Activated CD8-positive, alpha-beta memory T cell treated with anti-CD3 and anti-CD28 coated beads, Interleukin-2, amount 50 U/mL, for 1 hour (primary cell): ENCODE measurements around the gene TRERF1.

Source experiments
- DNase-seq: peaks from one replicate; pipeline ENCODE4 v3.0.0-alpha.2; 2020; ENCODE audit errors: extremely low read depth

TRERF1 gene

GRCh38 chr6:42306439-42307140 lies 145.1 kb downstream of the TRERF1 start:
- no peak for DNase-seq

GRCh38 chr6:42304053-42304712 lies 147.5 kb downstream of the TRERF1 start:
- no peak for DNase-seq

- no peak for DNase-seq
Measured at GRCh38 chr6:42302411-42302810, 149.3 kb downstream of the TRERF1 start.

GRCh38 chr6:42301986-42302385 lies 149.7 kb downstream of the TRERF1 start:
- DNase-seq, result no peak

GRCh38 chr6:42300701-42301100 lies 151.0 kb downstream of the TRERF1 start:
- DNase-seq, result no peak

- DNase-seq, result no peak
Measured at GRCh38 chr6:42300185-42300584, 151.5 kb downstream of the TRERF1 start.

GRCh38 chr6:42297661-42298060 lies 154.1 kb downstream of the TRERF1 start:
- DNase-seq, result no peak

DNA sequence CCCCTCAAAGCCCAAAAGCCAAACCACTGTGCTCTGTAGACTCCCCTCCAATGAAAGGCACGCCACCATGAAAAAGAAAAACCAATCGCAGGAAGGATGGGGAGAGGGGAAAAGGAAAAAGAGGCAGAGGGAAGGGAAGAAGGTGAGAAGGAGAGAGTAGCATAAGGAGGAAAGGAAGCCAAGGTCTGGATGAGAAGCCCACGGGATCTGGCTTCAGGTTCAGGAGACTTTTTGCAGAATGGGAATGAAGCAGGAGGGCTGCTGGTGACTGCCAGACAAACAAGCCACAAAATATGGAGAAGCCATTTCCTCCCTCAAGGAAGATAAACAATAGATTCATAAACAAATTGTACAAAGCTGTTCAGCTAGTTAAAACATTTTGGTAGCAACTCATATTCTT lies 155.1 kb downstream of the TRERF1 start:
- no peak for DNase-seq

DNA sequence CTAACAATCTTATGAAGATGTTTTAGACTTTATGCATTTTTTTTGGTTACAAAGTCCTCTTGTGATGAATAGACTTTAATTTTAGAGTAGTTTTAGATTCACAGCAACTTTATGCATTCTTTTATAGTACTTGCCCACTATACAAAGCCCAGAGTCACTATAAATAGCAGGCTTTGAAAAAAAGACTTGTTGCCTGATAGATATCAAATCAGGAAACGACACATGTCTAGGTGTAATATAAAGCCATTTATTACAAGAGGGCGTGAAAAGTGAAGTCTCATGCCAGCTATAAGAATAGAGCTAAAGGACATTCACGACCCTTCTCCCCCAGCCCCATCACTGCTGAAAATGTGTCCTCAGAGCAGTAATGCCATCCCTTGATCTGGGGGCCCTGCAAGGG lies 156.0 kb downstream of the TRERF1 start:
- no peak for DNase-seq

DNA sequence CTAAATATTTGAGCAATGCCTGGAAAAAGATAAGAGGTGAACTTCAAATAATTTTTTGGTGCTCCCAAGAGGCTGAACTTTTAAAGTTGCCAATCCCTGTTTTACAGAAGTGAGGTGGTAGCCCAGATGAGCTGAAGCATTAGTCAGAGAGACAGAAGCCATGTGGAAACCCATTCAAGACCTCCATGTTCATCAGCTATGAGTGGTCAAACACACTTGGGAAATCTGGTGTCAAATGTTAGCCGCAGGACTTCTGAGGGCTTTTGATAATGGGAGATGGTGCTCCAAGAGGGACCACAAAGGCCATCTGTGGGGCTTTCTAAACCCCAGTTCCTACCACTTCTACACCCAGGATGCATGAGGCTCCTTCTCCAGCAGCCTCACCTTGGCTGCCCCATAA lies 156.5 kb downstream of the TRERF1 start:
- DNase-seq, result no peak

- DNase-seq, result no peak
Measured at GRCh38 chr6:42294759-42295158, 157.0 kb downstream of the TRERF1 start.

DNA sequence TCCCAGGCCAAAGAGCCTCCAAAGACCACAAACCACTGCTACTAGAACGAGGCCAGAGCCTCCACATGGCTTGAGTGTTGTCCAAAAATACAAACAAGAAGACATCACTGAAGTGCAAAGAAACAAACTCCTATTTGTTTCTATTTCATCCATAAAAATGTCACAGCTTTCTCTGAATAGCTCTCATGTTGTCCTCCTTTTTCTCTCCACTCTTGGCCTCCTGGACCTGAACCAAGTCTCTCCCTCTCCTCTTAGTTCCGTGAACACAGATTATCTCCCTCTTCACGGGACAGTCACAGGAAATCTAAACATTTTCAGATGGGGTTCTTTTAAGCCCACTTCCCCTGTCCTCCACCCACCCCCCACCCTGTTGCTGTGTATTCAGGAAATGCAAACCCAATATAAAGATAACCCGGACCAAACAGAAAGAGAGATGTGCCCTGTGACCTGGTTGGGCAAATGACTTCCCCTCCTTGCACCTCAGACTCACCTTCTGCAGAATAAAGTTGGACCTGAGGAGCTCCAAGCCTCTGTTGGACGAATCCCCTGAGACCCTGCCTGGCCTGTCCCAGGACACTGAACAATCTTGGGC lies 158.2 kb downstream of the TRERF1 start:
- DNase-seq, result no peak

DNA sequence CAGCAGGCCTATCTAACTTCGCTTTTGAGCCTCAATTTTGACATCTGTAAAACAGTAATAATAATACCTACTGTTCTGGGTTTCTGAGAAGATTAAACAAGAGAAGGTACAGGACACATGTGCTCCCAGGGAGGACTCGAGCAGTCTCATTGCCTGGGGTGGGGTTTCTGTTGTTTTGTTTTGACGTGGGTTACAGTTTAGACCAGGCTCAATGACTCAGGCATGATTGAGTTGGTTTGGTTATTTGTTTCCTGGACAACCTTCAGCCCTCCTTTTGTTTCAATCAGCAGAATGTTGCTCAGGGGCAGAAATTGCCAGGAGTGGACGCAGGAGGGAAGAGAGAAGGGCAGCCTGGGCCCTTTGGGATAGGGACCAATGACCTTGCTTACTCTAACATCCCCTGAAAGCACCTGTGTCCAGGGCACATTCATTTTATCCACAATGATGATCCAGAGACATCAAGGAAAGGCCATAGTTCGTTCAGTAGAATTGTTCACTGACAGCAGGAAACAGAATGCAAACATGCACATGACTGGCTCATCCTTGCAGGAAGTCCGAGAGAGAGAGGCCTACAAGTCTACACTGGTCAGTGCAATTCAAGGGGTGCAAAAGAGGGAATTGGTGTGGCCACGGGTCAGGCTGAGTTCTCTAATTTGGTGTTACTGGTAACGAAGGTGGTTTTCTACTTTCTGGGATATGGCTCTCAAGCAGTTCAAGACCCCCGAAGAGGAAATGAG lies 159.6 kb downstream of the TRERF1 start:
- DNase-seq, result no peak

- no peak for DNase-seq
Measured at GRCh38 chr6:42287756-42288155, 164.0 kb downstream of the TRERF1 start.

DNA sequence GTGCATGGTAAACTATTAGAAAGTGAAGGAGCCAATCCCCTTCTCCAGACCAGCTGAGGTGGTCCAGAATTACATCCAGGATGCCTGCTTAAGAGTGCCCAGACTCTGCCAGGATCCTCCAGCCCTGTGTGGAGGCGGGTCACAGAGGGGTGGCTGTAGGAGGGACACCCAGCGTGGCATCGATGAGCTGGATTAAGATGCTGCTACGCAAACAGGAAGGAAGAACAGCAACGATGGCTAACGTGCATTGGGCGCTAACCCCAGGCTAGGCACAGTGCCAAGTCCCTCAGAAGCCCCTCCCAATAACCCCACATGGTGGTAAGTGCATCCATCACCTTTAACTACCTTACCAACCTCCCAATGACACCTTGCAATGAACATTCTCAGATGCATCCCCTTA lies 170.2 kb downstream of the TRERF1 start:
- peak; percentile 68 for DNase-seq

DNA sequence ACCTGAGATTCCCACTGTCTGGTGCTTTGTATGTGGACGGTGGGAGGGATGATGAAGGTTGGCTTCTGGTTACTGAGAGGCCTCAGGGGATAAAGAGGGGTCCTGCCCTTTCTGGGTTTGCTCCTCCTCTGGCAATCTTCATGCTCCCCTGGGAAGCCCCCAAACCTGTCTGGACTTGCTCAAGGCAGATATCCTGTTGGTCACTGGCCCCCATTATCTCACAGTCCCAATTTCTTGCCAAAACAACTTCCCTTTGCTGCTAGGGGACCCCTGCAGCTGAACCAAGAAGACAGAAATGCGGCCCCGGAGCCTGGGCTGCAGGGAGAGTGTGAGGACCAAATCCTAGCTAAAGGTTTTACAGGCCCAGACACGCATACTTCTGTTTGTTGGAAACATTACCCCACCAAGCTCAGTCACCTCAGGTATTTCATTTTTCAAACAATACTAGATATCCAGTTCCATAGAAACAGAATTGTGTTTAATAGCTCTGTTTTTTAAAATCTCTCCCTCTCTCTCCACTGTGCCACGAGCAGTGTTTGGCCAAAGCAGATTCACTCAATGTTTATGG lies 170.7 kb downstream of the TRERF1 start:
- no peak for DNase-seq

GRCh38 chr6:42279966-42280629 lies 171.6 kb downstream of the TRERF1 start:
- no peak for DNase-seq

GRCh38 chr6:42279144-42279781 lies 172.5 kb downstream of the TRERF1 start:
- DNase-seq, result no peak

GRCh38 chr6:42278131-42278853 lies 173.4 kb downstream of the TRERF1 start:
- DNase-seq, result peak; percentile 50
